ENCODE results near the gene COA3. TPM values are rescaled to one million over a fixed set of nuclear protein-coding genes. Genes with fewer than 3 reads are reported as not detected.
A peak's percentile ranks its signal among the peaks of the same experiment; 100 is the strongest.

COA3 gene
- total RNA-seq, 1 donor from 2014 or later, result 71.0 TPM

GRCh38 chr17:42783062-42783790 lies 15.3 kb downstream of the COA3 start:
- peaks cover 88% of the 10 kb centered on the region for H3K27me3 ChIP-seq (ENCODE audit: low read depth)
- H3K36me3 ChIP-seq, result peaks cover 17% of the 10 kb centered on the region
- intact Hi-C loops (cut with micrococcal nuclease), result no loop called here
- TF ChIP-seq CTCF (IDR thresholded peaks at IDR 0.05; ENCODE audit: borderline replicate concordance), result no peak
- no peak for DNase-seq
- H3K4me3 ChIP-seq, result no peak overlapping the region
- H3K27ac ChIP-seq (replicated peaks), result no peak overlapping the region
- peaks cover 35% of the 10 kb centered on the region for H3K4me1 ChIP-seq
- H3K9me3 ChIP-seq (replicated peaks), result no peaks in the 10 kb centered on the region

- no peak for DNase-seq
- intact Hi-C loops (cut with micrococcal nuclease), result no loop called here
- Histone ChIP-seq H3K4me3 (no peak overlapping the region), H3K9me3 (replicated peaks) (no peaks in the 10 kb centered on the region), H3K4me1 (peaks cover 35% of the 10 kb centered on the region), H3K36me3 (peaks cover 25% of the 10 kb centered on the region), H3K27ac (replicated peaks) (no peak overlapping the region), H3K27me3 (ENCODE audit: low read depth) (peaks cover 80% of the 10 kb centered on the region)
- TF ChIP-seq CTCF (IDR thresholded peaks at IDR 0.05; ENCODE audit: borderline replicate concordance), result no peak
These were observed 16.1 kb downstream of the COA3 start for GRCh38 chr17:42782166-42783061.

DNA sequence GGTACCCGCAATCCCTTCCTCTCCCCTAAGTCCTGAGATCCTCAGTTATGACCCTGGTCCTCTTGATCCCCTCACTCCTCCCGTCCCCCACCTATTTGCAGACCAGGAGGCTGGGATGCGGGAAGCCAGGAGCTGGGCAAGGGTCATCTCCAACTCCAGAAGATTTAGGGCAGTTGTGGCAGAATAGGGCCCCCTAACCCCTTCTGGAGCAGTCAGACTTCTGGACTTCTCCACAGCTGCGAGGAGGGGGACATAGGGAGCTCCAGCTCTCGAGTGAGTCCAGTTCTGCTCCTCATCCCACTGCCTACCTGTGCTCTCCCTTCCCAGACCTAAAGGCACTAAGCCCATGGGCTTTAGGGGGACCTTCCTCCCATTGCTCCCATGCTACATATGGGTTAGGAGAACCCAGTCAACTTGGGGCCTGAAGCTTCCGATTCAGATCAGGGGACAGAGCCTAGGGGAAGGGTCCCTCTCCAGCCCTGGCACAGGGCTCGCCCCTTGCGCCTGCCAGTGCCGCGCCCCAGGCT lies 16.8 kb downstream of the COA3 start:
- Histone ChIP-seq H3K27ac (replicated peaks) (no peak overlapping the region), H3K27me3 (ENCODE audit: low read depth) (peaks cover 72% of the 10 kb centered on the region), H3K4me3 (no peak overlapping the region), H3K4me1 (peaks cover 35% of the 10 kb centered on the region), H3K36me3 (peaks cover 32% of the 10 kb centered on the region), H3K9me3 (replicated peaks) (no peaks in the 10 kb centered on the region)
- no peak for DNase-seq
- no peak for TF ChIP-seq CTCF (IDR thresholded peaks at IDR 0.05; ENCODE audit: borderline replicate concordance)
- intact Hi-C loops (cut with micrococcal nuclease), result no loop called here

DNA sequence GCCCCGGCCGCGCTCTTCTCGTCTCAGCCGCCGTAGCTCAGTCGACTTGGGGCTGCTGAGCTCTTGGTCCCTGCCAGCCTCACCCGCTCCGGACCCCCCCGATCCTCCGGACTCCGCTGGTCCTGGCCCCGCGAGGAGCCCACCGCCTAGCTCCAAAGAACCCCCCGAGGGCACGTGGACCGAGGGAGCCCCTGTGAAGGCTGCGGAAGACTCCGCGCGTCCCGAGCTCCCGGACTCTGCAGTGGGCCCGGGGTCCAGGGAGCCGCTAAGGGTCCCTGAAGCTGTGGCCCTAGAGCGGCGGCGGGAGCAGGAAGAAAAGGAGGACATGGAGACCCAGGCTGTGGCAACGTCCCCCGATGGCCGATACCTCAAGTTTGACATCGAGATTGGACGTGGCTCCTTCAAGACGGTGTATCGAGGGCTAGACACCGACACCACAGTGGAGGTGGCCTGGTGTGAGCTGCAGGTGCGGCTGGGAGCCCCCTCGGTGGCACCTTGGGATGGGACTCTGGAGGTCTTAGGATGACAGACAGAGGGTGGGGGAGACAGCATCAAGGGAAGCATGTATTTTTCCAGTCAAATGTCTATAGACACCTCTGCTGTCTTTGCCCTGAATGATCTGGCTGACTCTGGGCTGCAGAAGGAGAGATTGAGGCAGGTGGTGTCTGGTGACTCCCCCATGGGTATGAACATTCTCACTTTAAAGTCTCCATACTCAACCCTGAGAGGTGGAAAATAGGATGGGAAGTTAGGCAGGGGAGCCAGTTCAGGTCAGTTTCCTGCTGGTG lies 17.5 kb downstream of the COA3 start:
- no peak for TF ChIP-seq CTCF (IDR thresholded peaks at IDR 0.05; ENCODE audit: borderline replicate concordance)
- no peak for DNase-seq
- Histone ChIP-seq H3K9me3 (replicated peaks) (no peaks in the 10 kb centered on the region), H3K36me3 (peaks cover 38% of the 10 kb centered on the region), H3K27me3 (ENCODE audit: low read depth) (peaks cover 66% of the 10 kb centered on the region), H3K4me1 (peaks cover 35% of the 10 kb centered on the region), H3K4me3 (peak overlapping the region; percentile 60), H3K27ac (replicated peaks) (no peak overlapping the region)
- intact Hi-C loops (cut with micrococcal nuclease), result no loop called here

Measured in left ventricle myocardium inferior (tissue), 1 donor.